ENCODE results near the gene SP140L.

- no peak for TF ChIP-seq PAX8 (IDR thresholded peaks at IDR 0.05)
- no peak for TF ChIP-seq SMC3 (IDR thresholded peaks at IDR 0.05; ENCODE audit: borderline replicate concordance, low read length)
- no peak for TF ChIP-seq POLR2A (IDR thresholded peaks at IDR 0.05; ENCODE audit: low read depth, low read length)
- TF ChIP-seq EZH2 (IDR thresholded peaks at IDR 0.05; ENCODE audit: borderline replicate concordance, control insufficient read depth, low read depth, low read length): no peak
- no peak for TF ChIP-seq SIN3A (IDR thresholded peaks at IDR 0.05; ENCODE audit: low read depth, low read length)
- no peak; the same call in 1 of the 2 replicates for TF ChIP-seq POLR2AphosphoS5 (IDR thresholded peaks at IDR 0.05; ENCODE audit: low read length)
- no peak for TF ChIP-seq MXI1 (IDR thresholded peaks at IDR 0.05; ENCODE audit: low read depth, low read length)
- TF ChIP-seq POLR2AphosphoS2 (IDR thresholded peaks at IDR 0.05; ENCODE audit: low read depth, low read length): no peak
- no peak for TF ChIP-seq CTCF (IDR thresholded peaks at IDR 0.05 in 2 of 3, conservative IDR thresholded peaks at IDR 0.05 in 1 of 3; ENCODE audit: control insufficient read depth in 2 of 3, extremely low read depth in 1 of 3, insufficient read depth in 1 of 3, low read depth in 3 of 3, low read length in 3 of 3)
- TF ChIP-seq SP1 (IDR thresholded peaks at IDR 0.05; ENCODE audit: low read depth, low read length): no peak
Measured at GRCh38 chr2:230327418-230328154, 593 bp downstream of the SP140L start.

All from GM12878 (cell line).